Stimulated activated CD4-positive, alpha-beta T cell treated with anti-CD3 and anti-CD28 coated beads, Interleukin-12 subunit alpha, Interleukin-12 subunit beta, amount 100 ng/mL, for 4 hours (primary cell): ENCODE measurements around the gene THSD4.
"Not testable (repeated sequence)": the region's sequence is repeated elsewhere in the genome, so short reads cannot be mapped to it uniquely, and the experiment has no call there.

ENCODE experiments used
- DNase-seq: peaks from one replicate; pipeline ENCODE4 v3.0.0-alpha.2; 2020

The THSD4 gene

GRCh38 chr15:71153823-71154524 is 38.7 kb downstream of the THSD4 start:
- DNase-seq: no peak

GRCh38 chr15:71154607-71155200 is 39.4 kb downstream of the THSD4 start:
- no peak for DNase-seq

GRCh38 chr15:71155534-71155933 is 40.3 kb downstream of the THSD4 start:
- DNase-seq: no peak

- DNase-seq: no peak
Observed at GRCh38 chr15:71160976-71161375, 45.7 kb downstream of the THSD4 start.

GRCh38 chr15:71162309-71162708 is 47.0 kb downstream of the THSD4 start:
- DNase-seq: no peak

GRCh38 chr15:71164606-71165005 is 49.3 kb downstream of the THSD4 start:
- not testable (repeated sequence) for DNase-seq

- no peak for DNase-seq
Observed at GRCh38 chr15:71167445-71168165, 52.3 kb downstream of the THSD4 start.

GRCh38 chr15:71168166-71168834 is 53.0 kb downstream of the THSD4 start:
- no peak for DNase-seq

GRCh38 chr15:71170163-71170562 is 54.9 kb downstream of the THSD4 start:
- no peak for DNase-seq

- DNase-seq: no peak
Observed at GRCh38 chr15:71171195-71171594, 55.9 kb downstream of the THSD4 start.

GRCh38 chr15:71174360-71174759 is 59.1 kb downstream of the THSD4 start:
- not testable (repeated sequence) for DNase-seq

GRCh38 chr15:71180986-71181853 is 65.9 kb downstream of the THSD4 start:
- no peak for DNase-seq

- DNase-seq: no peak
Observed at GRCh38 chr15:71182522-71182921, 67.3 kb downstream of the THSD4 start.

- DNase-seq: no peak
Observed at GRCh38 chr15:71183063-71183462, 67.8 kb downstream of the THSD4 start.

- DNase-seq: no peak
Observed at GRCh38 chr15:71185706-71186105, 70.4 kb downstream of the THSD4 start.

- DNase-seq: no peak
Observed at GRCh38 chr15:71186267-71186666, 71.0 kb downstream of the THSD4 start.

GRCh38 chr15:71187078-71187477 is 71.8 kb downstream of the THSD4 start:
- DNase-seq: no peak

- no peak for DNase-seq
Observed at GRCh38 chr15:71187526-71187925, 72.3 kb downstream of the THSD4 start.

GRCh38 chr15:71189718-71190117 is 74.4 kb downstream of the THSD4 start:
- no peak for DNase-seq

GRCh38 chr15:71191296-71191695 is 76.0 kb downstream of the THSD4 start:
- no peak for DNase-seq

- no peak for DNase-seq
Observed at GRCh38 chr15:71192816-71193215, 77.5 kb downstream of the THSD4 start.

- no peak for DNase-seq
Observed at GRCh38 chr15:71194286-71194685, 79.0 kb downstream of the THSD4 start.

- DNase-seq: no peak
Observed at GRCh38 chr15:71195242-71195641, 80.0 kb downstream of the THSD4 start.
